Right ventricle myocardium superior (tissue), 1 donor: ENCODE measurements around the gene CRYBG2. TPM values are rescaled to one million over a fixed set of nuclear protein-coding genes. Genes with fewer than 3 reads are reported as not detected.
"Not testable (repeated sequence)": the region's sequence is repeated elsewhere in the genome, so short reads cannot be mapped to it uniquely, and the experiment has no call there.

ENCODE experiments used
- ATAC-seq: fragments of 200-7000 bp; cut with Tn5 transposase; one replicate; pipeline ENCODE4 v1.9.1; 2020; ENCODE audit warnings: mild to moderate bottlenecking; ENCODE audit not compliant: poor library complexity
- DNase-seq: peaks from one replicate; pipeline ENCODE4 v3.0.0-alpha.2; 2020
- intact Hi-C: fragments of 100-400 bp; cut with DNase I; formaldehyde crosslinking; loops from one replicate; pipeline ENCODE4 v1.11.2; 2022
- total RNA-seq: library from RNA; stranded (reverse); fragmentation: NEBNext Ultra II Directional; extraction: Animal tissue kit (Norgen Biotek cat#: 25700); gene quantifications from one replicate; pipeline ENCODE4 v1.2.1, GENCODE V29; 2021
- donor health status: DM: no; HTN: yes; CAD: no; lungs with severe emphysema.

The CRYBG2 gene
- total RNA-seq, 1 donor from 2014 or later, result not detected

- intact Hi-C loops, result no loop called here
- DNase-seq, result no peak
- no peak for ATAC-seq
These were observed 18.0 kb downstream of the CRYBG2 start for GRCh38 chr1:26335774-26336476.

GRCh38 chr1:26333312-26333711 lies 20.6 kb downstream of the CRYBG2 start:
- peak; percentile 26 for DNase-seq
- ATAC-seq, intact Hi-C loops: not testable (repeated sequence)

- intact Hi-C loops, result no loop called here
- no peak for DNase-seq
- ATAC-seq, result no peak
These were observed 23.7 kb downstream of the CRYBG2 start for GRCh38 chr1:26330276-26330675.

GRCh38 chr1:26329380-26329779 lies 24.6 kb downstream of the CRYBG2 start:
- intact Hi-C loops, result loop anchor here (10.0 kb wide), 2 partner anchors 145 to 225 kb away; no protein-coding TSS in a partner anchor
- ATAC-seq, DNase-seq: not testable (repeated sequence)

- DNase-seq (no peak), ATAC-seq (no peak)
- intact Hi-C loops, result loop anchor here (10.0 kb wide), 2 partner anchors 144 to 224 kb away; no protein-coding TSS in a partner anchor
These were observed 25.3 kb downstream of the CRYBG2 start for GRCh38 chr1:26328597-26328996.

- no peak for ATAC-seq
- intact Hi-C loops, result loop anchor here (10.0 kb wide), 2 partner anchors 143 to 223 kb away; no protein-coding TSS in a partner anchor
- DNase-seq, result no peak
These were observed 26.0 kb downstream of the CRYBG2 start for GRCh38 chr1:26327956-26328362.

- intact Hi-C loops, result loop anchor here (10.0 kb wide), 2 partner anchors 140 to 220 kb away; no protein-coding TSS in a partner anchor
- ATAC-seq (no peak), DNase-seq (no peak)
These were observed 29.4 kb downstream of the CRYBG2 start for GRCh38 chr1:26324550-26324949.

GRCh38 chr1:26323382-26323781 lies 30.5 kb downstream of the CRYBG2 start:
- no peak for DNase-seq
- intact Hi-C loops, result loop anchor here (10.0 kb wide), 2 partner anchors 139 to 219 kb away; no protein-coding TSS in a partner anchor
- no peak for ATAC-seq

- ATAC-seq (no peak), DNase-seq (no peak)
- intact Hi-C loops, result loop anchor here (1.0 to 10.0 kb wide), 3 partner anchors 47 to 217 kb away; no protein-coding TSS in a partner anchor
These were observed 31.9 kb downstream of the CRYBG2 start for GRCh38 chr1:26322042-26322331.

- intact Hi-C loops, result loop anchor here (1.0 to 10.0 kb wide), 3 partner anchors 46 to 217 kb away; no protein-coding TSS in a partner anchor
- DNase-seq, result peak; percentile 96
- ATAC-seq, result peak; percentile 94
These were observed 32.5 kb downstream of the CRYBG2 start for GRCh38 chr1:26321315-26322041.

- peak; percentile 33 for DNase-seq
- intact Hi-C loops, result loop anchor here (10.0 kb wide), 2 partner anchors 136 to 216 kb away; no protein-coding TSS in a partner anchor
These were observed 33.0 kb downstream of the CRYBG2 start for GRCh38 chr1:26320896-26321295.

GRCh38 chr1:26318338-26319064 lies 35.4 kb downstream of the CRYBG2 start:
- DNase-seq (peak; percentile 59), ATAC-seq (no peak)
- intact Hi-C loops, result no loop called here

More at GRCh38 chr1:26320896-26321295, 33.0 kb downstream of the CRYBG2 start:
- ATAC-seq, result peak; percentile 13

- intact Hi-C loops, result no loop called here
- DNase-seq (peak; percentile 27), ATAC-seq (no peak)
These were observed 36.2 kb downstream of the CRYBG2 start, which contains the start of gene CD52 for GRCh38 chr1:26317612-26318337. Gene CD52, plus strand, starts transcription at chr1:26317958. Its CDS starts 60 bp downstream, at chr1:26318018.

GRCh38 chr1:26317146-26317545 lies 36.8 kb downstream of the CRYBG2 start:
- ATAC-seq, result no peak
- intact Hi-C loops, result no loop called here

GRCh38 chr1:26315874-26316850 lies 37.8 kb downstream of the CRYBG2 start:
- intact Hi-C loops, result no loop called here
- no peak for ATAC-seq
- no peak for DNase-seq

More at GRCh38 chr1:26317146-26317545, 36.8 kb downstream of the CRYBG2 start:
- no peak for DNase-seq

GRCh38 chr1:26314501-26314900 lies 39.4 kb downstream of the CRYBG2 start:
- no peak for ATAC-seq
- intact Hi-C loops, result no loop called here
- DNase-seq, result no peak
